ENCODE results near the gene NDUFA11. TPM values are rescaled to one million over a fixed set of nuclear protein-coding genes. Genes with fewer than 3 reads are reported as not detected.

The NDUFA11 gene
- polyA plus RNA-seq, 3 donors: 188 to 552 (median 396) TPM

GRCh38 chr19:5914358-5914774, 10.8 kb upstream of the NDUFA11 start:
- DNase-seq: no peak
- H3K4me1 Mint-ChIP-seq: no peaks in the 10 kb centered on the region
- H3K27ac Mint-ChIP-seq: no peak overlapping the region
- Histone ChIP-seq H3K79me2 (ENCODE audit: insufficient read depth, low read length) (no peaks in the 10 kb centered on the region), H3K9me3 (replicated peaks in 1 of 2; ENCODE audit: control insufficient read depth in 1 of 2, insufficient read depth in 1 of 2, low read length in 2 of 2) (no peaks in the 10 kb centered on the region), H2AFZ (ENCODE audit: insufficient read depth, low read depth, low read length, poor library complexity, severe bottlenecking) (no peak overlapping the region), H3K4me3 (replicated peaks in 1 of 3; ENCODE audit: low read depth in 2 of 3, low read length in 3 of 3) (no peak overlapping the region), H3K36me3 (replicated peaks in 1 of 2; ENCODE audit: control insufficient read depth in 1 of 2, insufficient read depth in 2 of 2, low read length in 2 of 2) (peaks cover 51 to 58% of the 10 kb centered on the region in 2 donors), H4K20me1 (ENCODE audit: insufficient read depth, low read length) (no peaks in the 10 kb centered on the region), H3K4me1 (ENCODE audit: control insufficient read depth in 1 of 2, insufficient read depth in 2 of 2, low read length in 2 of 2) (no peaks in the 10 kb centered on the region), H3K4me2 (replicated peaks; ENCODE audit: extremely low read depth, low read length, poor library complexity, severe bottlenecking) (no peak overlapping the region), H3K27me3 (ENCODE audit: control insufficient read depth in 2 of 2, insufficient read depth in 2 of 2, low read length in 2 of 2) (no peaks in the 10 kb centered on the region), H3K9ac (ENCODE audit: insufficient read depth, low read length, poor library complexity, severe bottlenecking) (no peak overlapping the region), H3K27ac (ENCODE audit: low read depth in 1 of 2, low read length in 2 of 2) (no peak overlapping the region)
- no peaks in the 10 kb centered on the region for H3K9me3 Mint-ChIP-seq
- intact Hi-C loops (cut with micrococcal nuclease): no loop called here
- WGBS (ENCODE audit: insufficient coverage): 91% methylated on average over 22 of the region's 22 CpGs
- H3K4me3 Mint-ChIP-seq: no peak overlapping the region
- TF ChIP-seq, protein P1, sequence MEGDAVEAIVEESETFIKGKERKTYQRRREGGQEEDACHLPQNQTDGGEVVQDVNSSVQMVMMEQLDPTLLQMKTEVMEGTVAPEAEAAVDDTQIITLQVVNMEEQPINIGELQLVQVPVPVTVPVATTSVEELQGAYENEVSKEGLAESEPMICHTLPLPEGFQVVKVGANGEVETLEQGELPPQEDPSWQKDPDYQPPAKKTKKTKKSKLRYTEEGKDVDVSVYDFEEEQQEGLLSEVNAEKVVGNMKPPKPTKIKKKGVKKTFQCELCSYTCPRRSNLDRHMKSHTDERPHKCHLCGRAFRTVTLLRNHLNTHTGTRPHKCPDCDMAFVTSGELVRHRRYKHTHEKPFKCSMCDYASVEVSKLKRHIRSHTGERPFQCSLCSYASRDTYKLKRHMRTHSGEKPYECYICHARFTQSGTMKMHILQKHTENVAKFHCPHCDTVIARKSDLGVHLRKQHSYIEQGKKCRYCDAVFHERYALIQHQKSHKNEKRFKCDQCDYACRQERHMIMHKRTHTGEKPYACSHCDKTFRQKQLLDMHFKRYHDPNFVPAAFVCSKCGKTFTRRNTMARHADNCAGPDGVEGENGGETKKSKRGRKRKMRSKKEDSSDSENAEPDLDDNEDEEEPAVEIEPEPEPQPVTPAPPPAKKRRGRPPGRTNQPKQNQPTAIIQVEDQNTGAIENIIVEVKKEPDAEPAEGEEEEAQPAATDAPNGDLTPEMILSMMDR (IDR thresholded peaks at IDR 0.05): no peak
- peaks cover 0 to 2% (median 0%) of the 10 kb centered on the region in 3 donors for H3K27me3 Mint-ChIP-seq (ENCODE audit: low read depth in 3 of 3)
- H3K36me3 Mint-ChIP-seq: peaks cover 42 to 58% of the 10 kb centered on the region in 2 donors

DNA sequence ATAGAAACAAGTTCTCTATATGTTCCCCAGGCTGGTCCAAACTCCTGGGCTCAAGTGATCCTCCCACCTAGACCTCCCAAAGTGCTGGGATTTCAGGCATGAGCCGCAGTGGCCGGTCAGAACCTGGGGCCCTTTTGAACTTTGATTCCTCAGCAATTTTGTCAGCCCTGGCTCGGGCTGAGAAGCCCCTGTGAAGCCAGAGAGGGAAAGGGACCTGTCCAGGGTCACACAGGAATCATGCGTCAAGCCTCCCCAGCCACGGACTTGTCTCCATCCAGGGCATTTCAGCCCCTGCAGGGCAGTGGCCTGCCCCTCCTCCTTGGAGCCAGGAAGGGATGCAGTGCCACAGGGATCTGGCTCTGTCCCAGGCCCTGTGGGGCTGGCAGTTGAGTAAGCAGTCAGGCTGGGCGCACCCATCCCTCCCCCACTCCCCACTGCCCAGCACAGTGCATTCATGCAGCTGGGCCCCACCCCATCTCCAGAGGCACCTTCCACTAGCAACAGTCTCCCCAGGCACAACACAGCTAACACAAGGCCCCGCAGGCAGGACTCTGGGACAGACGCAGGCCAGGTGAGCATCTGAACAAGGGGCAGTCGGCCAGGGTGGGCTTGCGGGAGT, 10.3 kb upstream of the NDUFA11 start, which contains the start of gene CAPS:
TSS of gene CAPS (plus strand) at position 516 of the 619 bp plus-strand sequence. CDS start 153 bp downstream, outside the sequence.
- H3K79me2 ChIP-seq (ENCODE audit: insufficient read depth, low read length): no peaks in the 10 kb centered on the region
- intact Hi-C loops (cut with micrococcal nuclease): no loop called here
- H3K27me3 Mint-ChIP-seq (ENCODE audit: low read depth in 3 of 3): peaks cover 0 to 2% (median 0%) of the 10 kb centered on the region in 3 donors
- H3K9ac ChIP-seq (ENCODE audit: insufficient read depth, low read length, poor library complexity, severe bottlenecking): no peak within 1 kb of the TSS
- no peak within 1 kb of the TSS for H2AFZ ChIP-seq (ENCODE audit: insufficient read depth, low read depth, low read length, poor library complexity, severe bottlenecking)
- peaks cover 41 to 58% of the 10 kb centered on the region in 2 donors for H3K36me3 Mint-ChIP-seq
- no peaks in the 10 kb centered on the region for H3K27me3 ChIP-seq (ENCODE audit: control insufficient read depth in 2 of 2, insufficient read depth in 2 of 2, low read length in 2 of 2)
- no peaks in the 10 kb centered on the region for H4K20me1 ChIP-seq (ENCODE audit: insufficient read depth, low read length)
- DNase-seq: no peak
- H3K27ac ChIP-seq (ENCODE audit: low read depth in 1 of 2, low read length in 2 of 2): no peak within 1 kb of the TSS
- no peak within 1 kb of the TSS for H3K4me2 ChIP-seq (replicated peaks; ENCODE audit: extremely low read depth, low read length, poor library complexity, severe bottlenecking)
- H3K9me3 Mint-ChIP-seq: no peaks in the 10 kb centered on the region
- TF ChIP-seq, protein P1 (IDR thresholded peaks at IDR 0.05): no peak
- H3K27ac Mint-ChIP-seq: peak within 1 kb of the TSS in 2 of 7 donors; percentile 14 to 35
- peaks cover 50 to 58% of the 10 kb centered on the region in 2 donors for H3K36me3 ChIP-seq (replicated peaks in 1 of 2; ENCODE audit: control insufficient read depth in 1 of 2, insufficient read depth in 2 of 2, low read length in 2 of 2)
- no peaks in the 10 kb centered on the region for H3K9me3 ChIP-seq (replicated peaks in 1 of 2; ENCODE audit: control insufficient read depth in 1 of 2, insufficient read depth in 1 of 2, low read length in 2 of 2)
- WGBS (ENCODE audit: insufficient coverage): 92% methylated on average over 9 of the region's 10 CpGs
- no peaks in the 10 kb centered on the region for H3K4me1 Mint-ChIP-seq
- no peak within 1 kb of the TSS for H3K4me3 Mint-ChIP-seq
- no peaks in the 10 kb centered on the region for H3K4me1 ChIP-seq (ENCODE audit: control insufficient read depth in 1 of 2, insufficient read depth in 2 of 2, low read length in 2 of 2)
- H3K4me3 ChIP-seq (replicated peaks in 1 of 3; ENCODE audit: low read depth in 2 of 3, low read length in 3 of 3): no peak within 1 kb of the TSS
